HG03159 (cell line): ENCODE results near the gene KIF3B.
A peak's percentile ranks its signal among the peaks of the same experiment; 100 is the strongest.
"Not testable (repeated sequence)": the region's sequence is repeated elsewhere in the genome, so short reads cannot be mapped to it uniquely, and the experiment has no call there.

ENCODE experiments used
- ATAC-seq: cut with Tn5 transposase; IDR thresholded peaks from one replicate; pipeline ENCODE4 v1.9.1; 2021; ENCODE audit warnings: mild to moderate bottlenecking, moderate library complexity; ENCODE audit not compliant: unreplicated experiment

Gene KIF3B

DNA sequence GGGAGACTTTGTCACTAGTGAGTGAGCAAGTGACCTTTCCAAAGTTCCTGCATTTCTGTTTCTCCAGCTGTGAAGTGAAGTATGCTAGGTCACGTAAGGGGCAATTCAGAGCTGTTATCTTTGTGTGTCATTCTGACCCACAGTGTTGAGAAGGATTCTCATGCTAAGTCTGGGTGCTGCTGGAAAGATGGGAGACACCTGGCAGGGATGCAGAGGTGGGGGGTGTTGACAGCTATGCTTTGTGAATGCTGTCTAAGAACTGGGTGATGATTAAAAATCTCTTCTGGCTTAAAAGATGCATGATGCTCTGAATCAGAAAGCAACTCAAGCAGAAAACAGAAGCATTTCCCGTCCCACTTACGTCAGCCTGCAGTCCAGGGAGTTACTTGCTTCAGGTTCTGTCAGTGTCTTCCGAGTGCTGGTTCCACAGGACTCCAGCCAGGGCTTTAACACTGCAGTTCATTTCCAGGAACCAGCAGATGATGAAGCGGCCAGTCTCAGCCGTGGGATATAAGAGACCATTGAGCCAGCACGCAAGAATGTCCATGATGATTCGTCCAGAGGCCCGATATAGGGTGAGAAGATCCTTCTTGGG, 49.7 kb downstream of the KIF3B start:
- no peak for ATAC-seq

DNA sequence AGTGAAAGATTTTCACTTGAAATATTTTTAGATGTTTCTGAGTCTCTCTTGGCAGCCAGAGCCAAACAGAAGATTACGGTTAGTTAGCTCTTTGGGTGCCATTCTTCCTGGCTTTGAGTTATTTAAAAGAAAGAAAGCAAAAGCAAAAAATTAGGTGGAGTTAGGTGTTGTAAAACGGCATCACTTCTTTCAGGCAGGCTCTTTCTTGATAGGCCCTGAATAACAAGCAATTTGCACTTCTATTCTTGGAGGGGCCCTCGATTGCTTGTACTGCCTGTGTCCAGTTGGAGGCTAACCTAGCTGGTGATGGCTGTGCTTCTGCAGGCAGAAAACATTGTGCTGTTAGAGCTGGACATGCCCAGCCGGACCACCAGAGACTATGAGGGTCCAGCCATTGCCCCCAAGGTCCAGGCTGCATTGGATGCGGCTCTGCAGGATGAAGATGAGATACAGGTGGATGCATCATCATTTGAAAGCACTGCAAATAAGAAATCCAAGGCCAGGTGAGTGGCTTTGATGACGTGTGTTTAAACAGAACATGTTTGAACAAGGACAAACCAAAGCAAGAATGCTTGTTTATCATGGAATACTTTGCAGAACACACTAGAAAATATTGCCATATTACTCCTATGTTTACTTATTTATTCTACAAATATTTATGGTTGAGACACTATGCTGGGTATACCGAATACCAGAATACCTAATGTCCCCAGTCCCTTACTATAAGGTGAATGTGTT, 52.5 kb downstream of the KIF3B start:
- ATAC-seq = no peak

DNA sequence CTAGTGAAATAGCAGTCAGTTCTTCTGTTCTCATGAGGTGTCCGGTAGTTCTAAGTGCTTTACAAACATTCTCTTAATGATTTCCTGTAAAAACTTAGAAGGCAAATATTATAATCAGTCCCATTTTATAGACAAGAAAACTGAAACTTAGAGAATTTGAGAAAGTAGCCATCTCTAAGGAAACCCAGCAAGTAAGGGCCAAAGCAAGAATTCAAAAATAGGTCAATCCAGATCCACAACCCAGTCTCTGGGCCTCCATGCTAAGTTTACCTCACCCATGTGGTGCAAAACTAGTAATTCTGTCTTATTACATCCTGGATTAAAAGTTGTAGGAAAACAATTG, 53.1 kb downstream of the KIF3B start:
- ATAC-seq = no peak

DNA sequence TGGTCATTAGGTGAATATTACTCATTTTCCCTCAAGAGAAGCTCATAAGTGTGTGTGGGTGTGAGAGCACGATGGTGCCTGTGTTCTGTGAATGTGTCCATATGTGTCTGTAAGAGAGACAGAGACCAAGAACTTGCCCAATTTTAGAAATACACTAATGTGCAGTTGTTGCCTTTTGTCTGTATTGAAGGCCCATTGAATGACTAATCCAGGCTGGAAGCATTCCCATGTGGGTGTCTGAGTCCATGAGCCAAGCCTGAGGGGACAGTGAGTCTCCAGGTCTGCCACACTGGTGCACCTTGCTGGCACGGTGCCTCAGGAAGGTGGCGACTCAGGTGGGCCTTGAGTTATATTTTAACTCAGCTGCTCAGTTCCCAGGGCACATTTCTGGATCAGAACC, 55.2 kb downstream of the KIF3B start:
- ATAC-seq = no peak

DNA sequence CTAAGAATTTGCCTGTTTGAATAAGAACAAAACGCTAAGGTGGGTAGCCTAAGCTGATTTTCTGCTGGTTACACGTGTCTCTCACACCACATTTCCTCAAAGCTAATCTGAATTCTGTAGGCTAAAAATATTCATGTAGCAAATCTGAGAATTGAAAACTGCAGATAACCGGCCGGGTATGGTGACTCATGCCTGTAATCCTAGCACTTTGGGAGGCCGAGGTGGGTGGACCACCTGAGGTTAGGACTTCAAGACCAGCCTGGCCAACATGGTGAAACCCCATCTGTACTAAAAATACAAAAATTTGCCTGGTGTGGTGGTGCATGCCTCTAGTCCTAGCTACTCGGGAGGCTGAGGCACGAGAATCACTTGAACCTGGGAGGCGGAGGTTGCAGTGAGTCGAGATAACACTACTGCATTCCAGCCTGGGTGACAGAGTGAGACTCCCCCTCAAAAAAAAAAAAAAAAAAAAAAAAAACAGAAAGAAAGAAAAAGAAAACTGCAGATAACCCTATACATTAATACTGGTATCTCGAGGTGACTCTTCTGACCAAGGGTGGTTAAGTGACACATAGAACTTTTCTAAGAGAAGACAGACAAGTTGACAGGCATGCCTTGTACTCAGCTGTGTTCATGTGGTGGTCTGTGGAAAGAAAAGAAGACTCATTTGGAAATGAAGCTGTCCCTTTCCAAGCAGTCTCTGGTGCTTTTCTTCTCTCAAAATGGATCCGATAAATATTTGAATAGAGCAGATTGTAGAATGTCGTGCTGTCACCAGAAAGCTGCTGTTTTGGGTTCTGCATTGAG, 55.9 kb downstream of the KIF3B start:
- peak; percentile 56 for ATAC-seq

DNA sequence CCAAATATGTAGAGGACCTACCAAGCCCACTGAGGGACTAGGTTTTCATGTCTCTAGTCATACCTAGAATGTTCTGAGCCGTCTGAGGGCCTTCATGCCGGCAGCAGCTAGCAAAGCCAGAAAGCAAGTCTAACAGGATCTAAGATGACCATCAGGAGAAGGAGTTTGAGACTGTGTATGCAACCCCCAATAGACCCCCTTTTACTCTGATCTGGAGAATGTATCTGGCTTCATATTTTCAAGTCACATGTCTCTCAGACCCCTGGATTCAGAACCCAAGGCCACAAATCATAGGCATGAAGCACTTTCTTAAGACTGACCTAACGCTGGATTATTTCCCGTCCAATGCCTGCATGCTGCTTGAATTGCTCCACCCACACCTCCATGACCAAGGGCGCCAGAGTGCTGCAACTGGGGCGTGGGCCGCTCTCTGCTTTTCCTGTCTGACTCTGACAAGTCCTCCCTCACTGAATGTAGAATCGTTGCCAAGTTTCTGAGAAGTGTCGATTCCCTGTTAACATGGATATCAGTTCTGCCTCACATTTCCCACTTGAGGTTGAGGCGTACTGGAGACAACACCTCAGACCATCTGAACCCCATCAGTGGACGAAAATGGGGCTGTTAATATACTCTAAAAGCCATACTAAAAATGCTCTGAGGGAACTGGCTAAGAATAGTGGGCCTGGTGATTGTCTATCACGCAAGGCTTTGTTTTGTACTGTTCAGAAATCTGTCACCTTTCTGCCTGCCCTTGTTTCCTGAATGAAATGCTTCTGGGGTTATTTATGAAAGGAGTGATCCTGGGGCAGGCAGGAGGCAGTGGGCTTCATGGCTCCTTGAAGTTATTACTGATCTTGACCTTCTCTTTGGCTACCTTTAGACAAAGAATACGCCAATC, 56.8 kb downstream of the KIF3B start:
- ATAC-seq = peak; percentile 22

DNA sequence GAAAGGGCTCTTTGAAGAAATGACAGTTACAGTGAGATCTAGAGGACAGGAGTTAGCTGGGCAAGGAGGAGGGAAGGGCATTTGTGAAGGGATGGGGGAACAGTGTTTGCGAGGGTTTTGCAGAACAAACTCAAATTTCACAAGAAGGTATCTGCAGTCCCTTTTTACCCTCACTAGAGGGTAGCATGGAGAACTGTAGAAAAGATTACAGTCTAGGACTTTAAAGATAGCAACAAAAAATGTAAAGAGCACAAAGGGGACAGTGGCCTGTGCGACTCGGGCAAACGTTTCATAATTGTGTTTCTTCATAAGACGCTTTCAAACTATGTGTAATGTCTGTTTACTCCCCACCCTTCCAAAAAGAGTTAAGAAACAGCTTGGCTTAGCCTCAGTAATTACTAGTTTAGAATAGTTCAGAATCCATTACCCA, 59.5 kb downstream of the KIF3B start:
- ATAC-seq = no peak

DNA sequence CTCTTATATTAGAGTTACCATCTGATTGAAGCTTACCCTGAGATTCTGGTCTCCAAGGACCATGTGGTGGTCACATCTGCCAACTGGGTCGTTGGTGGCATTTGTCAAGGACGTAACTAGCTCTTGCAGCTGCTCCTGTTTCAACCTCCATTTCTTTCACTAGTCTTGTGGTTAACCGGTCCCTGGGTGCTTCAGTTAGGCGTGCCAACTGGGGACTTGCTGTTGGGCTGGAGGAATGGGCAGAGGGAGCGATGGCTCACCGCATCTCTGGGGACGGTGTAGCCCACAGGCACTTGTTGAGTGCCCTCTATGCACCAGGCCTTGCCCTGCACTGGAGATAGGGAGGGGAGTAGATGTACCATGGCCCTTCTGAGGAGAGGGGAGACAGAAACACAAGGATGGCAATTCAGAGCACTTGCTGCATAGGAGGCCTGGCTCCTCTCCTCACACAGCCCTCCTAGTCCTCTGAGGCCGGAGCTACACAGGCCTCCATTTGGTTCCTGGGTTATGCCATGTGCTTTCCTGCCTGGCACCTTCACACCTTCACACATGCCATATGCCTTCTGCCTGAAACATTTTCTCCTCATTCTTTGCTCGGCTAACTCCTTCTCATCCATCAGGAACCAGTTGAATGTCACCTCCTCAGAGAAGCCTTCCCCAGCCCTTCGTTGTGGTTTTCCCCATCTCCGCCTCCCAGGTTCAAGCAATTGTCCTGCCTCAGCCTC, 60.6 kb downstream of the KIF3B start:
- ATAC-seq = no peak

DNA sequence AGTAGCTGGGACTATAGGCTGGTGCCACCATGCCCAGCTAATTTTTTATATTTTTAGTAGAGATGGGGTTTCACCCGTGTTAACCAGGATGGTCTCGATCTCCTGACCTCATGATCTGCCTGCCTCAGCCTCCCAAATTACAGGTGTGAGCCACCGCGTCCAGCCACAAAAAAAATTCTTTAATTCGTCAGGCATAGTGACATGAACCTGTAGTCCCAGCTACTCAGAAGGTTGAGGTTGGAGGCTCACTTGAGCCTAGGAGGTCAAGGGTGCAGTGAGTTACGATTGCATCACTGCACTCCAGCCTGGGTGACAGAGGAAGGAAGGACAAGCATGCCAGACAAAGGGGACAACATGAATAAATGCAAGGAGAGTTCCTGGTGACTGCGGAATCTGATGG, 61.2 kb downstream of the KIF3B start:
- no peak for ATAC-seq

DNA sequence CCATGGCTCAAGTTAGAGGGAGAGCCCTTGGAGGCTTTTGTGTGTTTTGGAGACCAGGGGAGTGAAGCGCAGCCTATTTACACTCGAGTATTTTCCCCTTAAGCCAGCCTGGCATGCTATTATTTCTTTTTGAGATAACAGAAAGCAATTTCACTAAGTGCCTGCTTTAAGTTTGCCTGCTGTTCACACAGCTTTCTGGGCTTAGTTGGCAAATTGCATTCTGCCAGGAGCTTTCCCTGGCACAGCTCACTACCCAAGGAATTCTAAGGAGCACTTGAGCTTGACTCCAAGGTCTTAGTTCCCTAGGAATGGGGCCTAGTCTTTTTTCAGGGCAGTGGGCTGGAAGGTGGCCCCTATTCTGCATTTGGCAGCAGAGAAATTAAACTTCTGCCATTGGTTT, 61.7 kb downstream of the KIF3B start:
- no peak for ATAC-seq

DNA sequence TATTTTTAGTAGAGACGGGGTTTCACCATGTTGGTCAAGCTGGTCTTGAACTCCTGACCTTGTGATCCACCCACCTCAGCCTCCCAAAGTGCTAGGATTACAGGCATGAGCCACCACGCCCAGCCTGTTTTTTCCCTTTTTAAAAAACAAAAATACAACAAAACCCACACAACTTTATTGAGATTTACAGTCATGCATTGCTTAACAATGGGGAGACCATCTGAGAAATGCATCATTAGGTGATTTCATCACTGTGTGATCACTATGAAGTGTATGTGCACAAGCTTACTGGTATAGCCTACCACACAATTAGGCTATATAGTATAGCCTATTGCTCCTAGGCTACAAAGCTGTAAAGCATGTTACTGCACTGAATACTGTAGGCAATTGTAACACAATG, 63.6 kb downstream of the KIF3B start:
- not testable (repeated sequence) for ATAC-seq

DNA sequence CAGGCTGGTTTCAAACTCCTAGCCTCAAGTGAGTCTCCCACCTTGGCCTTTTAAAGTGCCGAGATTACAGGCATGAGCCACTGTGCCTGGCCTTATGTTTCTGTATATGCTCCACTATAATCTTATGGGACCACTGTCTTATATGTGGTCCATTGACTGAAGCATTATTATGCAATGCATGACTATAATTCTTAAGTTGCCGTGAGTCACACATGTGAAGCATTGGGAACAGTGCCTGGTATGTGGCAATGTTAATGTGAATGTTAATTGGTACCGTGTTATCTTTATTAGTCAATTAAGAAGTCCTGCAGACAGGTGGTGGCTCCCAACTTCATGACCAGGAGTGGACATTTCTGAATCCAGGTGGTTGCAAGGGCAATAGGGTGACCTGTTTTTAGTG, 66.0 kb downstream of the KIF3B start:
- no peak for ATAC-seq

DNA sequence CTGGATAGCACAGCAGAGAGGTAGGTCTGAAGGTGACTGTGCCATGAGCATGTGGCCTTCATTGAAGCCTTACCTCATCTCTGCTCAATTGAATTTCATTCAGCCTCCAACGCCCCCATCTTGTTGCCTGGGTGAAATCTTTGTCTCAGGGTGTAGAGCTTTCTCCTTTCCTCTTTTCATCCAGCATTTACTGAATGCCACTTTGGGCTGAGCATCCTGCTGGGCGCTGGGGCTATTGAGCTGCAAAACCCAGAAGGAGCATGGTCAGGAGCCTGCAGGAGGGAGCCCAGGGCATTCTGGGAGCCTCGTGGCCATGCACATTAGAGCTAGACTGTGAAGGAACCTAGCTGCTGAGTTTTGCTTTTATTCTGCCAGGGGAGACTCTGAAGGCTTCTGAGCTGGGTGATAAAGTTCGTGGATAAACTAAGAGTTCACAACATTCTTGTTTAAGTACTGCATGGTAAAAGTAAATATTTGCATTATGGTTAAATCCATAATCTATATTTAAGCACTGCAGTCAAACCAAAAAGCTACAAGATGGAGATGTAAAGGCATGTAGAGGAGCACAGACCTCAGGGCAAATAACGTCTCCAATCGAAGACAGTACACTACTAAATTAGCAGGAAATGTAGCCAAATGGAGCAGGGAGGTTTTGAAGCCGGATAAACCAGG, 67.5 kb downstream of the KIF3B start:
- ATAC-seq = no peak

DNA sequence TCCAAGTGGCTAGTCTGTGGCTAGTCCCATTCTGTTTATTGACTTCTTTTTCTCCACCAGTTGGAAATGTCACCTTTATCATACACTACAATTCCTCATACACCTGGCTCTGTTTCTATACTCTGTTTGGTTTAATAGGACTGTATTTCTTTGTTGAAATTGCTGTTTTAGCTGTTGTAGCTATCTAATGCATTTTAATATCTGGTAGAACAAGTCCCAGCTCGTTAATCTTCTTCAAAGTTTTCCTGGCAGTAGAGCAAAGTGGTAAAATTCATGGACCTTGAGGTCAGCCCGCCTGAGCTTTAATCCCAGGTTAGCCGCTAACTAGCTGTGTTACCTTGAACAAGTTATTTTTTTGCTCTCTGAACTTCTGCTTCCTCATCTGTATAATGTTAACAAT, 70.8 kb downstream of the KIF3B start:
- no peak for ATAC-seq

DNA sequence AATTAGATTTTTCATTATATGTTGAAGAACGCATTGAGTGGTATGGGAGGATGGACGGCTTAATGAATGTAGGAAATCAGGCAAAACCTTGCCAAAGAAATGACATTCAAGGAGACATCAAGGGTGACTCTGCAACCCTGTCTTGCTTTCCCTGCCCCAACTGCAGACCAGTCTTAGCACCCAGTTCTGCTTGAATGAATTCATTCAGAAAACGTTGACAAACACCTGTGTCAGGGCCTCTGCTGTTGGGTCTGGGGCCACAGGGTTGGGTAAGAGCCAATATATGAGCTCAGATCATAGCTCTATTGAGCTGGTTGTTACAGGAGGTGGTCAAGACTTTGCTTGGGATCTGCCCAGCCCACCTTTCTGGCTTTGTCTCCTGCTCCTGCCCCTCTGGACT, 73.0 kb downstream of the KIF3B start:
- ATAC-seq = no peak

DNA sequence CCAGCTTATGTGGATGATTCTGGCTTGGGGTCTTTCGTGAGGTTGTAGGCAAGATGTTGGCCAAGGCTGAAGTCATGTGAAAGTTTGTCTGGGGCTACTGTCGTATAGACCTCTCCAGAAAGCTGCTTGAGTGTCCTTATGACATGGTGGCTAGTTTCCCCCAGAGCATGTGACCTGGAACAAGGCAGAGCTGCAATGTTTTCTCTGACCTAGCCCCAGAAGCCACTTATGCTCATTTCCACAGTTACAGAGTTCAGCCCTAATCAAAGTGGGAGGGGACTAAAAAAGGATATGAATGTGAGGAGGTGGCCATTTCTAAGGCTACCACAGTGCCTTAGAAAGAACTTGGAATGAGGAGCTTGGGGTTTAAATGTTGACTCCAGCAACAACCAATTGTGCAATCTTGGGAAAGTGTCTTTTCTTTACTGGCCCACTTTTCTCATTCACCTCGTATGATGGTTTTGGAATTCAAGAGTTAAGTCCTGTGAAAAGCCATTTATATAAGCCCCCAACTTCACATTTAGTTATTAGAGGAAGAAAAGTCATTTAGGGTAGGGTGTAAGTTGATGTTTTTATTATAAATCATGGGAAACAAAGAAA, 74.8 kb downstream of the KIF3B start:
- no peak for ATAC-seq

DNA sequence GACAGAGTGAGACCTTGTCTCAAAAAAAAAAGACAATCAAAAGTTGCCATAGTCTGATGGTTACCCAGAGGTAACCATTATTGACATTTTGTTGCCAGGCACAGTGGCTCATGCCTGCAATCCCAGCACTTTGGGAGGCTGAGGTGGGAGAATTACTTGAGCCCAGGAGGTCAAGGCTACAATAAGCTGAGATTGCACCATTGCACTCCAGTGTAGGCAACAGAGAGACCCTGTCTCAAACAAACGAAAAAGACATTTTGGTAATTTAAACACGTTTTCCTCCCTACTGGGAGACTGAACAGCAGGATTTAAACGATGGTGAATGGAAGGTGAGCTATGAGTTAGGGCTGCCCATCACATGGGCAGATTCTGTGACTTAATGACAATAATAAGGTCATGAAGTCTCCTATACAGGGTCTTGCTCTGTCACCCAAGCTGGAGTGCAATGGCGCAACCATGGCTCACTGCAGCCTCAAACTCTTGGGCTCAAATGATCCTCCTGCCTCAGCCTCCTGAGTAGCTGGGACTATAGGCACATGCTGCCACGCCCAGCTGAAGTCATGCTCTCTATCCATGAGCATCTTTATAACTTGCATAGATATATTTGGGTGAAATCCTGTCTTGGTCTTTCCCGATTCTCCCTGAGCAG, 76.5 kb downstream of the KIF3B start:
- no peak for ATAC-seq

DNA sequence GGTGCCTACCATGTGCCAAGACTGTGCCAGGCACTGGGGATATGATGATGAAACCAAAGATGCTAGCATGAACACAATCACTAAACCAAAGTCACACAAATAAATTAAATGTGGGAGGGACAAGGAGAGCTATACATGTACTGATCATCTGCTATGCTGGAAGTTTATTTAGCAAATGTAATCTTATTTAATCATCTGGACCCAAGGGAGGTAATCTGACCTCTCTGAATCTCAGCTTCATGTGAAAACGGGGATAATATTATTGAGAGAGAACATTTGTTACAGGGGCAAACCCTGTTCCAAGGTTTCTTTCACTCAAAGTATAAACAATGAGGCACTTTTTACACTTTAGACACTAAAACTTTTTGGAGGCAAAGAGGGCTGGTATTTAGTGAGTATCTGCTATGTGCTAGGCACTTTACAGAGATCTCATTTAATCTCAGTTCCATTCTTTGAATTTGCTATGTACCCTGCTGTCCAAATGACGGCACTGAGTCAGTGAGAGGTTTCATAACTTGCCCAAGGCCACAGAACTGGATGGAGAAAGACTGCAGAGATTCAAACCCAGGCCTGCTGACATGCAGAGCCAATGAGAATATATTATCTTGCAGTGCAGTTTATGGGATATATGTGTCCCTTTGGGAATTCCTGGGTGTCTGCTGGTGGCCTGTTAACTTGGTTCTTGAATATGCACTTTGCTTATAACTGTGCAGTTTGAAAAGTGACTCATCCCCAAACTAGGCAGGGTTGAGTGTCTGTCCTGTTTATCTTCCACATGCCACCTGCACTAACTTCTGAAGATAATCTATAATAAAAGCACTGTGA, 77.4 kb downstream of the KIF3B start:
- ATAC-seq = no peak
